Measurements from ENCODE around the gene TMEM88.

Gene TMEM88

GRCh38 chr17:7833011-7833794 is 21.7 kb upstream of the TMEM88 start:
- no peak for DNase-seq (ENCODE audit: low spot score)

GRCh38 chr17:7833795-7834541 is 20.9 kb upstream of the TMEM88 start, which contains the start of gene KDM6B:
KDM6B (plus strand) TSS chr17:7834217; CDS start chr17:7845555, 11,338 bp downstream.
- peak; percentile 87 for DNase-seq (ENCODE audit: low spot score)

- no peak for DNase-seq (ENCODE audit: low spot score)
Observed at GRCh38 chr17:7834542-7834956, 20.3 kb upstream of the TMEM88 start.

- peak; percentile 98 for DNase-seq (ENCODE audit: low spot score)
Observed at GRCh38 chr17:7834957-7835813, 19.7 kb upstream of the TMEM88 start.

- DNase-seq (ENCODE audit: low spot score) = peak; percentile 83
Observed at GRCh38 chr17:7835814-7836595, 18.9 kb upstream of the TMEM88 start.

- DNase-seq (ENCODE audit: low spot score) = peak; percentile 64
Observed at GRCh38 chr17:7836596-7837407, 18.1 kb upstream of the TMEM88 start.

GRCh38 chr17:7837408-7838088 is 17.3 kb upstream of the TMEM88 start:
- no peak for DNase-seq (ENCODE audit: low spot score)

- DNase-seq (ENCODE audit: low spot score) = peak; percentile 74
Observed at GRCh38 chr17:7838090-7839075, 16.5 kb upstream of the TMEM88 start.

- DNase-seq (ENCODE audit: low spot score) = no peak
Observed at GRCh38 chr17:7839190-7839875, 15.5 kb upstream of the TMEM88 start.

- DNase-seq (ENCODE audit: low spot score) = no peak
Observed at GRCh38 chr17:7839876-7840261, 15.0 kb upstream of the TMEM88 start.

GRCh38 chr17:7840441-7840840 is 14.4 kb upstream of the TMEM88 start:
- DNase-seq (ENCODE audit: low spot score) = no peak

GRCh38 chr17:7840875-7841274 is 14.0 kb upstream of the TMEM88 start:
- DNase-seq (ENCODE audit: low spot score) = no peak

GRCh38 chr17:7841396-7841914 is 13.4 kb upstream of the TMEM88 start:
- peak; percentile 81 for DNase-seq (ENCODE audit: low spot score)

GRCh38 chr17:7841915-7842379 is 12.9 kb upstream of the TMEM88 start:
- peak; percentile 90 for DNase-seq (ENCODE audit: low spot score)

GRCh38 chr17:7842380-7843256 is 12.2 kb upstream of the TMEM88 start:
- peak; percentile 53 for DNase-seq (ENCODE audit: low spot score)

- no peak for DNase-seq (ENCODE audit: low spot score)
Observed at GRCh38 chr17:7843257-7843535, 11.7 kb upstream of the TMEM88 start.
